Breast epithelium (tissue), 4 donors: ENCODE results near the gene ABCA8. TPM values are rescaled to one million over a fixed set of nuclear protein-coding genes. Genes with fewer than 3 reads are reported as not detected.

ENCODE experiments used
- DNase-seq, 2 donors: peaks; one replicate each; pipeline ENCODE4 v3.0.0-alpha.2; 2019; ENCODE audit warnings: low spot score in 2 of 2
- H3K27ac ChIP-seq, 2 donors: fragments of 200-600 bp; sonication (generic) in 1 of 2; one replicate each; pipeline ENCODE4 v1.5.1; 2016 to 2019; ENCODE audit warnings: mild to moderate bottlenecking in 1 of 2
- H3K27me3 ChIP-seq, 2 donors: fragments of 200-600 bp; sonication (generic) in 1 of 2; one replicate each; pipeline versions ENCODE4 v1.5.1 to v1.6.0; 2017 to 2019; ENCODE audit warnings: control low read depth in 1 of 2, mild to moderate bottlenecking in 1 of 2
- H3K36me3 ChIP-seq: fragments of 200-600 bp; one replicate; pipeline ENCODE4 v1.5.1; 2019
- H3K4me1 ChIP-seq, 2 donors: fragments of 200-600 bp; sonication (generic); one replicate each; pipeline ENCODE4 v1.5.1; 2016 to 2019; ENCODE audit warnings: control low read depth in 1 of 2
- H3K4me3 ChIP-seq, 3 donors: fragments of 200-600 bp; sonication (generic); 1 replicate in 2 of 3; 2 replicates in 1 of 3; pipeline ENCODE4 v1.5.1; 2016 to 2019; ENCODE audit warnings: mild to moderate bottlenecking in 3 of 3, moderate library complexity in 2 of 3
- H3K9me3 ChIP-seq, 2 donors: fragments of 200-600 bp; sonication (generic) in 1 of 2; one replicate each; pipeline ENCODE4 v1.5.1; 2016 to 2019; ENCODE audit warnings: control low read depth in 1 of 2
- POLR2A ChIP-seq: fragments of 450-650 bp; IDR thresholded peaks from one replicate; pipeline ENCODE4 v1.6.1; 2016; ENCODE audit warnings: antibody characterized with exemption, mild to moderate bottlenecking, moderate library complexity
- POLR2AphosphoS5 ChIP-seq, 3 donors: sonication (generic); formaldehyde crosslinking; IDR thresholded peaks; one replicate each; pipeline ENCODE4 v1.6.1; 2017; ENCODE audit warnings: antibody characterized with exemption in 3 of 3
- intact Hi-C: fragments of 100-400 bp; cut with DNase I; formaldehyde crosslinking; loops from one replicate; pipeline ENCODE4 v1.15.1; 2023; ENCODE audit warnings: low total_unique reads
- total RNA-seq, 3 donors: library from RNA; depleted of rRNA; stranded (reverse); fragments of >200 nt; gene quantifications; one replicate each; pipeline ENCODE4 v1.1.0, GENCODE V29; 2016
- TF ChIP-seq, protein P1 (sequence below), 3 donors: fragments of 450-650 bp; IDR thresholded peaks; one replicate each; pipeline ENCODE4 v1.5.1; 2016 to 2017; ENCODE audit warnings: antibody characterized with exemption in 3 of 3, mild to moderate bottlenecking in 3 of 3, moderate library complexity in 3 of 3

Gene ABCA8
- total RNA-seq, 3 donors from 2014 or later: 38.6 to 47.5 (median 46.2) TPM

DNA sequence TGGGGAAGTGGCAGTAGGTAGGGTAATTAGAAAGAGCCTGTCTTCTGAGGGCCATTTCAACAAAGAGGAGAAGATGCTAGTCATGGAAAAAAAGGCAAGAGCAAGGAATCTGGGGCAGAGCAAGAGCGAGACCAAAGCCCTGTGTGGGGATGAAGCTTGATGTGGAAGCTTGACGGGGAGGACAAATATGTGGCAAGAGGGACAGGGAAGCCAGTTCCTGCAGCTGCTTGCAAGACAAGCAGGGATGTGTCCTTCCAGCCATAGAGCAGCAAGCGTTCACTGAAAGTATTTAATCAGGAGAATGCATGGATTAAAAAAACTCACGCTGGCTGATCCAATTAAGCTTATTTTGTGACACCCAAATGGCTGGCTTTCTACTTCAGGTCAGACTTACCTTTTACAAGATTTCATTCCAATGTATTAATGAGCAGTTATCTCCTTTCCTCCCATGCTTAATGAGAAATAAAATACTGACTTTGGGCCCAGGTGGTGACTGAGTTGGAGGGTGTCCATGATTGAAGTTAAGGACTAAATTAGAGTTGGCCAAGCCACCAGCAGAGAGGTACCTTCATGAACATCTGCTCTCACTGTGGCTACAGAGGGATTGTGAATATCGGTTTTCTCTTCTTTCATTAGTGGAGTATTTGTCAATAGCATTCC is 76.8 kb downstream of the ABCA8 start:
- TF ChIP-seq POLR2A (no peak), POLR2AphosphoS5 (IDR thresholded peaks at IDR 0.05) (no peak)
- no peaks in the 10 kb centered on the region for H3K36me3 ChIP-seq
- intact Hi-C loops: no loop called here
- H3K27ac ChIP-seq: no peak overlapping the region
- no peak overlapping the region for H3K4me3 ChIP-seq
- no peaks in the 10 kb centered on the region for H3K4me1 ChIP-seq
- H3K9me3 ChIP-seq: peaks cover 16 to 18% of the 10 kb centered on the region in 2 donors
- no peak for DNase-seq
- H3K27me3 ChIP-seq: no peaks in the 10 kb centered on the region

DNA sequence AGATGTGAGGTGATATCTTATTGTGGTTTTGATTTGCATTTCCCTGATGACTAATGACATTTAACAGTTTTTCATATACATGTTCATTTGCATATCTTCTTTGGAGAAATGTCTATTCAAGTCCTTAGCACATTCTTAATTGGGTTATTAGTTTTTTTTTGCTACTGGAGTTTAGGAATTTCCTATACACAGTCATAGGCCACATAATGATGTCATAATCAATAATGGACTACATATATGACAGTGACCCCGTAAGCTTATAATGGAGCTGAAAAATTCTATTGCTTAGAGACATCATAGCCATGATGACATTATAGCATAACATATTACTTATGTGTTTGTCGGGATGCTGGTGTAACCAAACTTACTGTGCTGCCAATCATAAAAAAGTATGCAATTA is 83.7 kb downstream of the ABCA8 start:
- DNase-seq: no peak
- Histone ChIP-seq H3K4me3 (no peak overlapping the region), H3K9me3 (no peaks in the 10 kb centered on the region), H3K36me3 (peaks cover 3% of the 10 kb centered on the region), H3K27ac (no peak overlapping the region), H3K4me1 (no peaks in the 10 kb centered on the region), H3K27me3 (no peaks in the 10 kb centered on the region)
- TF ChIP-seq POLR2A (no peak), POLR2AphosphoS5 (IDR thresholded peaks at IDR 0.05) (no peak)
- TF ChIP-seq, protein P1, sequence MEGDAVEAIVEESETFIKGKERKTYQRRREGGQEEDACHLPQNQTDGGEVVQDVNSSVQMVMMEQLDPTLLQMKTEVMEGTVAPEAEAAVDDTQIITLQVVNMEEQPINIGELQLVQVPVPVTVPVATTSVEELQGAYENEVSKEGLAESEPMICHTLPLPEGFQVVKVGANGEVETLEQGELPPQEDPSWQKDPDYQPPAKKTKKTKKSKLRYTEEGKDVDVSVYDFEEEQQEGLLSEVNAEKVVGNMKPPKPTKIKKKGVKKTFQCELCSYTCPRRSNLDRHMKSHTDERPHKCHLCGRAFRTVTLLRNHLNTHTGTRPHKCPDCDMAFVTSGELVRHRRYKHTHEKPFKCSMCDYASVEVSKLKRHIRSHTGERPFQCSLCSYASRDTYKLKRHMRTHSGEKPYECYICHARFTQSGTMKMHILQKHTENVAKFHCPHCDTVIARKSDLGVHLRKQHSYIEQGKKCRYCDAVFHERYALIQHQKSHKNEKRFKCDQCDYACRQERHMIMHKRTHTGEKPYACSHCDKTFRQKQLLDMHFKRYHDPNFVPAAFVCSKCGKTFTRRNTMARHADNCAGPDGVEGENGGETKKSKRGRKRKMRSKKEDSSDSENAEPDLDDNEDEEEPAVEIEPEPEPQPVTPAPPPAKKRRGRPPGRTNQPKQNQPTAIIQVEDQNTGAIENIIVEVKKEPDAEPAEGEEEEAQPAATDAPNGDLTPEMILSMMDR (IDR thresholded peaks at IDR 0.05): no peak
- intact Hi-C loops: no loop called here

DNA sequence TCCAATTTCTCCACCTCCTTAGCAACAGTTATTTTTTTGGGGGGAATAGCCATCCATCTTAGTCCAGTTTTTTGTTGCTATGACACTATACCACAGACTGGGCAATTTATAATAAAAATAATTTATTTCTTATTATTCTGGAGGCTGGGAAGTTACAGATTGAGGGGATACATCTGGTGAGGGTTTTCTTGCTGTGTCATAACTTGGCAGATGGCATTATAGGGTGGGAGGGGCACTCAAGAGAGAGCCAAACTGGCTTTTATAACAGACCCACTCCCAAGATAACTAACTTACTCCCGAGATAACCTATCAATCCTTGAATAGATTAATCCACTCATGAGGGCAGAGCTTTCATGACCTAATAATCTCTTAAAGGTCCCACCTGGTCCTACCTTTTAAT is 84.2 kb downstream of the ABCA8 start:
- no peaks in the 10 kb centered on the region for H3K4me1 ChIP-seq
- H3K27me3 ChIP-seq: no peaks in the 10 kb centered on the region
- no peak for TF ChIP-seq POLR2AphosphoS5 (IDR thresholded peaks at IDR 0.05)
- no peak for TF ChIP-seq POLR2A
- no peak for DNase-seq
- no peak overlapping the region for H3K4me3 ChIP-seq
- no peaks in the 10 kb centered on the region for H3K9me3 ChIP-seq
- no peak overlapping the region for H3K27ac ChIP-seq
- peaks cover 3% of the 10 kb centered on the region for H3K36me3 ChIP-seq
- intact Hi-C loops: no loop called here

- no peak for TF ChIP-seq POLR2A
- TF ChIP-seq, protein P1 (IDR thresholded peaks at IDR 0.05): no peak
- TF ChIP-seq POLR2AphosphoS5 (IDR thresholded peaks at IDR 0.05): no peak
- intact Hi-C loops: no loop called here
- Histone ChIP-seq H3K36me3 (peaks cover 3% of the 10 kb centered on the region), H3K4me3 (no peak overlapping the region), H3K4me1 (no peaks in the 10 kb centered on the region), H3K9me3 (no peaks in the 10 kb centered on the region), H3K27me3 (no peaks in the 10 kb centered on the region), H3K27ac (no peak overlapping the region)
- DNase-seq: no peak
These were observed 84.9 kb downstream of the ABCA8 start for GRCh38 chr17:68870161-68870826.

DNA sequence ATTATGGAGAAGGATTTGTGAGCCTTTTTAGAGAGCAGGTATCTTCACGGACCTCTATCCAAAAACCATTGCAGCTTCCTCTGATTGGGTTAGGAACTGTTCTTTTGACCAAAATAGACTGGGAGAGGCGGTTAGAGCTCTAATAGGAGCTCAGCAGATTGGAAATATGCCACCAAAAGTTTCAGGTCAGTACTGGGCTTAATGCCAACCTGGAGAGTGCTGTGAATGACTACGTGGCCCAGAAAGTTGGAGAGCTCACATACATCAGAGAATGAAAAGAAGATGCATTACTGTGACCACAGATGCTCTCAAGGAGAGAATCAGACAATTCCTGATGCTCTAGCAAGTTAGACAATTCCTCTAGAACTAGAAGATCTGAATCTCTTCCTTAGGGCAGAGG is 86.5 kb downstream of the ABCA8 start:
- Histone ChIP-seq H3K36me3 (peaks cover 3% of the 10 kb centered on the region), H3K4me3 (no peak overlapping the region), H3K4me1 (no peaks in the 10 kb centered on the region), H3K9me3 (peaks cover 0 to under 1% of the 10 kb centered on the region in 2 donors), H3K27ac (no peak overlapping the region), H3K27me3 (no peaks in the 10 kb centered on the region)
- DNase-seq: no peak
- TF ChIP-seq POLR2AphosphoS5 (IDR thresholded peaks at IDR 0.05) (no peak), POLR2A (no peak)
- TF ChIP-seq, protein P1 (IDR thresholded peaks at IDR 0.05): no peak
- intact Hi-C loops: no loop called here

DNA sequence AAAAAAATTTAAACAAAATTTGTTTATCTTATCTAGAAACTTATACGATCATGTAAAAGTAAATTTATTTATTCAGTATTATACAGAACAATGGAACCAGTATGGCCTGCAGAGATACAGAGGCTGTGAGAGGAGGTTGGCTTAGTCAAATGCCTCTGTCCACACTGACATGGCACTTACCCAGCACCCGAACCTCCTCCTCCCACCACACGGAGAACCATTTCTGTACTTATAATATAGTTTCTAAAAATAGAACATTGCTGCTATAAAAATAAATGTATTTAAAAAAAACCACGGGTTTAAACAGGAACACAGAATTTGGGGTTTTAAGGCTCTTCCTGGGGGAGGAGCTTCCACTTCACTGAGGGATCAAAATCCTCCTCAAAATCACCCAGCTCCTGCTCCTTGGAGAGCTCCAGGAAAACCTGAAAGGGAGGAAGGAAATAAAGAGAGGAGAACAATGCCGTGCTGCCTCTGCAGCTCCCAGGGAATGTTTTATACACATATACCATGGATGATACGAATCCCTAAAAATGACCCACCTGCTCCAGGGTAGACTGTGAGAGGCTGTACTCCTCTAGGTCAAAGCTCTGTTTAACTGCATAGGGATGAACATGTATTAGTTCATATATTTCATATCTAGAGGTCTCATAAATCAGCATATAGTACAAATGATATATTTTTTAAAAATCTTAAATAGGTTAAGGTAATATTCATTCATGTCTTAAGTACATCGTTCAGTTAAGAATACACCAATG is 87.3 kb downstream of the ABCA8 start:
- no peak for DNase-seq
- Histone ChIP-seq H3K36me3 (peaks cover 3% of the 10 kb centered on the region), H3K27me3 (no peaks in the 10 kb centered on the region), H3K4me3 (no peak overlapping the region), H3K4me1 (no peaks in the 10 kb centered on the region), H3K27ac (no peak overlapping the region), H3K9me3 (peaks cover 0 to 5% of the 10 kb centered on the region in 2 donors)
- TF ChIP-seq POLR2AphosphoS5 (IDR thresholded peaks at IDR 0.05) (no peak), POLR2A (no peak)
- TF ChIP-seq, protein P1 (IDR thresholded peaks at IDR 0.05): no peak
- intact Hi-C loops: no loop called here
